Osteoblast (primary cell): ENCODE data around the gene ACAA2. TPM values are rescaled to one million over a fixed set of nuclear protein-coding genes. Genes with fewer than 3 reads are reported as not detected.
"Not testable (repeated sequence)": the region's sequence is repeated elsewhere in the genome, so short reads cannot be mapped to it uniquely, and the experiment has no call there.

Source experiments
- DNase-seq: peaks from one replicate; pipeline ENCODE4 v3.0.0; 2011; ENCODE audit warnings: low spot score, mixed read lengths; ENCODE audit not compliant: insufficient read length; ENCODE audit errors: missing footprints
- H2AFZ ChIP-seq: 2 replicates; pipeline ENCODE4 v1.6.0; 2011; ENCODE audit warnings: mild to moderate bottlenecking, low read length
- H3K27ac ChIP-seq: 2 replicates; pipeline ENCODE4 v1.5.1; 2011; ENCODE audit warnings: mild to moderate bottlenecking, low read depth, low read length, moderate library complexity
- H3K27me3 ChIP-seq: 2 replicates; pipeline ENCODE4 v1.6.0; 2012; ENCODE audit warnings: mild to moderate bottlenecking, control low read depth, inconsistent platforms, low read length, moderate library complexity; ENCODE audit not compliant: insufficient read depth
- H3K36me3 ChIP-seq: 2 replicates; pipeline ENCODE4 v1.5.1; 2011; ENCODE audit warnings: mild to moderate bottlenecking, low read length, control low read depth, moderate library complexity; ENCODE audit not compliant: insufficient read depth
- H3K4me1 ChIP-seq: 2 replicates; pipeline ENCODE4 v1.5.1; 2011; ENCODE audit warnings: mild to moderate bottlenecking, low read length, control low read depth, moderate library complexity; ENCODE audit not compliant: insufficient read depth
- H3K4me2 ChIP-seq: 2 replicates; pipeline ENCODE4 v1.6.0; 2011; ENCODE audit warnings: mild to moderate bottlenecking, low read length; ENCODE audit not compliant: insufficient read depth
- H3K4me3 ChIP-seq: fragments of 200-600 bp; sonication (generic); 3 replicates; pipeline ENCODE4 v1.5.1; 2012; ENCODE audit warnings: mild to moderate bottlenecking, low read length, inconsistent platforms; ENCODE audit not compliant: insufficient read depth
- H3K79me2 ChIP-seq: 2 replicates; pipeline ENCODE4 v1.6.0; 2012; ENCODE audit warnings: mild to moderate bottlenecking, low read length, control low read depth, inconsistent platforms; ENCODE audit not compliant: insufficient read depth
- H3K9me3 ChIP-seq: 2 replicates; pipeline ENCODE4 v1.5.1; 2011; ENCODE audit warnings: low read depth, low read length, control low read depth
- H4K20me1 ChIP-seq: 2 replicates; pipeline ENCODE4 v1.6.0; 2012; ENCODE audit warnings: mild to moderate bottlenecking, low read length, control low read depth; ENCODE audit not compliant: insufficient read depth
- CTCF ChIP-seq: IDR thresholded peaks from 2 replicates; pipeline ENCODE4 v1.5.1; 2011; ENCODE audit warnings: mild to moderate bottlenecking, low read depth, low read length, moderate library complexity; ENCODE audit errors: extremely low read depth
- total RNA-seq: library from RNA; depleted of rRNA; stranded (reverse); fragments of >200 nt; gene quantifications from 2 replicates; pipeline ENCODE4 v1.2.3, GENCODE V29; 2012

Gene ACAA2
- total RNA-seq, 1 donor, result 52.8 TPM

GRCh38 chr18:49811151-49811938, 2.0 kb downstream of the ACAA2 start:
- Histone ChIP-seq H3K4me1 (peaks cover 21% of the 10 kb centered on the region), H3K79me2 (peaks cover 84% of the 10 kb centered on the region), H3K27me3 (no peaks in the 10 kb centered on the region), H3K4me3 (peak overlapping the region; percentile 10), H3K36me3 (no peaks in the 10 kb centered on the region), H3K27ac (no peak overlapping the region), H2AFZ (no peak overlapping the region), H4K20me1 (peaks cover 3% of the 10 kb centered on the region), H3K9me3 (no peaks in the 10 kb centered on the region), H3K4me2 (peak overlapping the region; percentile 82)
- TF ChIP-seq CTCF, result no peak
- peak; percentile 73 for DNase-seq

GRCh38 chr18:49808553-49809191, 4.7 kb downstream of the ACAA2 start:
- H3K27ac ChIP-seq, H3K4me3 ChIP-seq: not testable (repeated sequence)
- peaks cover 92% of the 10 kb centered on the region for H3K79me2 ChIP-seq

DNA sequence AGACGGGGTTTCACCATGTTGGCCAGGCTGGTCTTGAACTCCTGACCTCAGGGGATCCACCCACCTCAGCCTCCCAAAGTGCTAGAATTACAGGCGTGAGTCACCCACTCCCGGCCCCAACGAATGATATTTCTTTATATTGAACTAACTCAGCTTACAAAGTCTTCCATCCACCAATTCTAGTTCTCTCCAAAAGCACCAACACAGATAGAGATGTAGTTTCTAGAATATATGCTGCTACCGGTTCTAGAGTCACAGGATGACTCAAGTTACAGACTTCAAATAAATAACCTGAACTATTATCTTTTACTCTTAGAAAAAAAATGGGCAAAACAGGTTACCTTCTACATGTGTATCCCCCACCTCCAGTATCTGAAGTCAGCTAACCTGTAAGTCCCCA, 9.2 kb downstream of the ACAA2 start:
- Histone ChIP-seq H3K4me2 (no peak overlapping the region), H3K36me3 (peaks cover 2% of the 10 kb centered on the region), H3K79me2 (peaks cover 65% of the 10 kb centered on the region), H3K27me3 (no peaks in the 10 kb centered on the region), H2AFZ (no peak overlapping the region), H3K4me1 (no peaks in the 10 kb centered on the region), H3K9me3 (no peaks in the 10 kb centered on the region), H4K20me1 (peaks cover 24% of the 10 kb centered on the region), H3K27ac (no peak overlapping the region), H3K4me3 (no peak overlapping the region)
- no peak for TF ChIP-seq CTCF
- peak; percentile 22 for DNase-seq

More at GRCh38 chr18:49808553-49809191, 4.7 kb downstream of the ACAA2 start:
- DNase-seq, H3K27me3 ChIP-seq, H2AFZ ChIP-seq, H3K9me3 ChIP-seq, H3K36me3 ChIP-seq, H3K4me2 ChIP-seq: not testable (repeated sequence)
- H3K4me1 ChIP-seq, result peaks cover 18% of the 10 kb centered on the region
- H4K20me1 ChIP-seq, result peaks cover 15% of the 10 kb centered on the region

GRCh38 chr18:49802623-49803022, 10.7 kb downstream of the ACAA2 start:
- H3K4me1 ChIP-seq, result no peaks in the 10 kb centered on the region
- H3K27ac ChIP-seq, result no peak overlapping the region
- no peak for DNase-seq
- no peak overlapping the region for H3K4me3 ChIP-seq
- H3K79me2 ChIP-seq, result peaks cover 50% of the 10 kb centered on the region
- H4K20me1 ChIP-seq, result peaks cover 24% of the 10 kb centered on the region
- H3K4me2 ChIP-seq, result no peak overlapping the region
- H3K27me3 ChIP-seq, result no peaks in the 10 kb centered on the region
- no peak for TF ChIP-seq CTCF
- peaks cover 2% of the 10 kb centered on the region for H3K36me3 ChIP-seq
- no peak overlapping the region for H2AFZ ChIP-seq
- H3K9me3 ChIP-seq, result no peaks in the 10 kb centered on the region

GRCh38 chr18:49800491-49800890, 12.8 kb downstream of the ACAA2 start:
- not testable (repeated sequence) for H3K27me3 ChIP-seq, DNase-seq, H3K4me1 ChIP-seq, H3K4me3 ChIP-seq, H2AFZ ChIP-seq, H3K27ac ChIP-seq, H3K9me3 ChIP-seq, H3K36me3 ChIP-seq, H3K4me2 ChIP-seq
- H3K79me2 ChIP-seq, result peaks cover 29% of the 10 kb centered on the region
- H4K20me1 ChIP-seq, result peaks cover 21% of the 10 kb centered on the region

DNA sequence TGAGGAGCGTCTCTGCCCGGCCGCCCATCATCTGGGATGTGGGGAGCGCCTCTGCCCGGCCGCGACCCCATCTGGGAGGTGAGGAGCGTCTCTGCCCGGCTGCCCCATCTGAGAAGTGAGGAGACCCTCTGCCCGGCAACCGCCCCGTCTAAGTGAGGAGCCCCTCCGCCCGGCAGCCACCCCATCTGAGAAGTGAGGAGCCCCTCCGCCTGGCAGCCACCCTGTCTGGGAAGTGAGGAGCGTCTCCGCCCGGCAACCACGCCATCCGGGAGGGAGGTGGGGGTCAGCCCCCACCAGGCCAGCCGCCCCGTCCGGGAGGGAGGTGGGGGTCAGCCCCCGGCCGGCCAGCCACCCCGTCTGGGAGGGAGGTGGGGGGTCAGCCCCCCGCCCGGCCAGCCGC, 13.5 kb downstream of the ACAA2 start:
- H3K27me3 ChIP-seq, H2AFZ ChIP-seq, H3K9me3 ChIP-seq, H3K4me2 ChIP-seq, H3K4me1 ChIP-seq, H3K27ac ChIP-seq, DNase-seq, H3K4me3 ChIP-seq: not testable (repeated sequence)
- peaks cover 22% of the 10 kb centered on the region for H3K79me2 ChIP-seq
- H3K36me3 ChIP-seq, result peaks cover 13% of the 10 kb centered on the region
- H4K20me1 ChIP-seq, result peaks cover 14% of the 10 kb centered on the region
